Right atrium auricular region (tissue), 2 donors: ENCODE measurements around the gene DPAGT1. TPM values are rescaled to one million over a fixed set of nuclear protein-coding genes. Genes with fewer than 3 reads are reported as not detected.

Source experiments
- DNase-seq: peaks from one replicate; pipeline ENCODE4 v3.0.0-alpha.2; 2019; ENCODE audit warnings: low spot score
- H3K27ac ChIP-seq, 2 donors: fragments of 200-600 bp; sonication (generic); 1 replicate in 1 of 2; 2 replicates in 1 of 2; pipeline ENCODE4 v1.5.1; 2016 to 2019
- H3K27me3 ChIP-seq, 2 donors: fragments of 200-600 bp; sonication (generic); one replicate each; pipeline versions ENCODE4 v1.5.1 to v1.6.0; 2017 to 2019
- H3K36me3 ChIP-seq: fragments of 200-600 bp; sonication (generic); one replicate; pipeline ENCODE4 v1.5.1; 2016
- H3K4me1 ChIP-seq, 2 donors: fragments of 200-600 bp; sonication (generic); one replicate each; pipeline versions ENCODE4 v1.5.1 to v1.6.0; 2017 to 2019
- H3K4me3 ChIP-seq, 2 donors: fragments of 200-600 bp; sonication (generic); 1 replicate in 1 of 2; 2 replicates in 1 of 2; pipeline ENCODE4 v1.5.1; 2017 to 2019; ENCODE audit warnings: mild to moderate bottlenecking in 1 of 2, moderate library complexity in 1 of 2
- H3K9me3 ChIP-seq, 2 donors: fragments of 200-600 bp; sonication (generic); one replicate each; pipeline ENCODE4 v1.5.1; 2019
- CTCF ChIP-seq, 2 donors: fragments of 200-600 bp; sonication (generic); IDR thresholded peaks; one replicate each; pipeline ENCODE4 v1.5.1; 2019; ENCODE audit warnings: antibody characterized with exemption in 2 of 2
- total RNA-seq, 2 donors: library from RNA; depleted of rRNA; stranded (reverse); fragments of >200 nt; gene quantifications; one replicate each; pipeline ENCODE4 v1.1.0, GENCODE V29; 2016

Gene DPAGT1
- total RNA-seq, 2 donors from 2014 or later = 15.8 to 18.6 TPM

- H3K9me3 ChIP-seq = no peaks in the 10 kb centered on the region
- no peak overlapping the region for H3K4me3 ChIP-seq
- DNase-seq = no peak
- peaks cover 3% of the 10 kb centered on the region for H3K36me3 ChIP-seq
- TF ChIP-seq CTCF (IDR thresholded peaks at IDR 0.05) = no peak
- no peaks in the 10 kb centered on the region for H3K27me3 ChIP-seq
- H3K4me1 ChIP-seq = peaks cover 0 to 18% of the 10 kb centered on the region in 2 donors
- H3K27ac ChIP-seq = no peak overlapping the region
Observed at GRCh38 chr11:119087123-119087522, 14.5 kb downstream of the DPAGT1 start.

GRCh38 chr11:119085437-119085847, 16.2 kb downstream of the DPAGT1 start:
- Histone ChIP-seq H3K4me1 (peaks cover 0 to 18% of the 10 kb centered on the region in 2 donors), H3K27ac (peak overlapping the region; percentile 90 to 95), H3K27me3 (no peaks in the 10 kb centered on the region), H3K9me3 (no peaks in the 10 kb centered on the region), H3K4me3 (peak overlapping the region; percentile 74 to 90), H3K36me3 (peaks cover 18% of the 10 kb centered on the region)
- no peak for DNase-seq
- TF ChIP-seq CTCF (IDR thresholded peaks at IDR 0.05) = no peak

GRCh38 chr11:119084663-119085436, 16.8 kb downstream of the DPAGT1 start, which contains the start of gene HMBS:
Gene HMBS (plus strand): TSS chr11:119084881. CDS start chr11:119085034, 153 bp downstream.
- H3K27me3 ChIP-seq = no peaks in the 10 kb centered on the region
- no peak for TF ChIP-seq CTCF (IDR thresholded peaks at IDR 0.05)

GRCh38 chr11:119081682-119082260, 19.9 kb downstream of the DPAGT1 start:
- no peak for DNase-seq
- no peak overlapping the region for H3K27ac ChIP-seq
- no peak for TF ChIP-seq CTCF (IDR thresholded peaks at IDR 0.05)

More at GRCh38 chr11:119084663-119085436, 16.8 kb downstream of the DPAGT1 start, which contains the start of gene HMBS:
- Histone ChIP-seq H3K9me3 (no peaks in the 10 kb centered on the region), H3K36me3 (peaks cover 24% of the 10 kb centered on the region), H3K27ac (peak within 1 kb of the TSS; percentile 90 to 95), H3K4me1 (peaks cover 0 to 18% of the 10 kb centered on the region in 2 donors), H3K4me3 (peak within 1 kb of the TSS; percentile 74 to 90)
- DNase-seq = peak; percentile 98

GRCh38 chr11:119078675-119079420, 22.8 kb downstream of the DPAGT1 start:
- Histone ChIP-seq H3K4me3 (no peak overlapping the region), H3K27me3 (no peaks in the 10 kb centered on the region), H3K27ac (no peak overlapping the region), H3K36me3 (peaks cover 84% of the 10 kb centered on the region), H3K4me1 (no peaks in the 10 kb centered on the region), H3K9me3 (no peaks in the 10 kb centered on the region)
- DNase-seq = no peak
- no peak for TF ChIP-seq CTCF (IDR thresholded peaks at IDR 0.05)

More at GRCh38 chr11:119081682-119082260, 19.9 kb downstream of the DPAGT1 start:
- peaks cover 54% of the 10 kb centered on the region for H3K36me3 ChIP-seq
- H3K4me3 ChIP-seq = no peak overlapping the region
- no peaks in the 10 kb centered on the region for H3K27me3 ChIP-seq
- no peaks in the 10 kb centered on the region for H3K9me3 ChIP-seq
- peaks cover 0 to 18% of the 10 kb centered on the region in 2 donors for H3K4me1 ChIP-seq
